ENCODE data around the gene TET3.

The TET3 gene

DNA sequence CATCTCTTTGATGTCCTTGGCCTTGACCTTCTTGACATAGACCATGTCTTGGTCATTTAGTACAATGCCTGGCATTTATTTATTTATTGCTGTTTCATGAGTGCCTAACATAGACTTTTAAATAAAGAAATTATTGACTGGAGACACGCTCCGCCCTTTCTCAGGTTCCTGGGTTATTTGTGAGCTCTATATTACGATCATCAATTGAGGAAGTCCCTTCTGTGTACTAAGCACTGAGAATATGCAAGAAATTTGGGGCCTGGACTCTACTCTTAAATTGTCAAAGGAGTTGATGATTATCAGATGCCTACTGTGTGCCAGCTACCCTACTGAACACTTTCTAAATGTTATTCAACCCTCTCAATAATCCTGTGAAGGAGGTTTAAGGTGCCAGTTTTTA lies 19.7 kb upstream of the TET3 start:
- DNase-seq: no peak

DNA sequence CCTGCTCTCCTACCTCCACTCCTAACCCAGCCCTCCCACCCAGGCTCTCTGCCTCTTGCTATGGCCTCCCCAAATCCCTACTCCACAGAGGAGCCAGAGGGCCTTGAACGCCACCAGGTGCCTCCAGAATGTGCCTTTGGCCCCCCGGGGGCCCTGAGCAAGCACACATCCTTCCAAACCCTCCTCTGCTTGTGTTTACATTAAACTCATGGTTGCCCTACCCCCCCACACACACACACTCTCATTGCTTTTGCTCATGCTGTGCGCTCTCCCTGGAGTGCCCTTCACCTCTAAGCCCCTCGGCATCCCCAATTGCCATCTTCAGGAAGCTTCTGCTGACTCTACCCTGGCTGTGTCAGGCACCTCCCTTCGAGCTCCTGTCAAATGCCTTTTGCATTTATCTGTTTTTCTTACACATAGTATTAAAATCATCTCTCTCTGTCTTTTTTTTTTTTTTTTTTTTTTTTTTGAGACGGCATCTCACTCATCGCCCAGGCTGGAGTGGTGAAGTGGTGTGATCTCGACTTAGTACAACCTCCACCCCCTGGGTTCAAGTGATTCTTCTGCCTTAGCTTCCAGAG lies 16.3 kb upstream of the TET3 start:
- no peak for DNase-seq

DNA sequence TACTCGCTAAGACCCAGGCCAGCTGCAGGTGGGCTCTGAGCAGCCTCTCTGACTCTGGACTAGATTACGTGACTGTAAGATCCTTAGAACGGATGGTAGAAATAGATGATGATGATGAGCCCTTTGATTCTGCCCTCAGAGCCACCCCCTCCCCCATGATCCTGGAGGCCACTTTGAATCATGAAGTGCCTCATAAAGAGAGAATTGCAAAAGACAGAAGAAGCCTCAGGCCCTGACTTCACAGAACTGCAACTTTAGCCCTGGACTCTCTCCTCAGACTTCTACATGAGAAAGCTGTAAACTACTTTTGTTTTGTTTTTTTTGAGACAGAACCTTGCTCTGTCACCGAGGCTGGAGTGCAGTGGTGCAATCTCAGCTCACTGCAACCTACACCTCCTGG lies 15.4 kb upstream of the TET3 start:
- no peak for DNase-seq

DNA sequence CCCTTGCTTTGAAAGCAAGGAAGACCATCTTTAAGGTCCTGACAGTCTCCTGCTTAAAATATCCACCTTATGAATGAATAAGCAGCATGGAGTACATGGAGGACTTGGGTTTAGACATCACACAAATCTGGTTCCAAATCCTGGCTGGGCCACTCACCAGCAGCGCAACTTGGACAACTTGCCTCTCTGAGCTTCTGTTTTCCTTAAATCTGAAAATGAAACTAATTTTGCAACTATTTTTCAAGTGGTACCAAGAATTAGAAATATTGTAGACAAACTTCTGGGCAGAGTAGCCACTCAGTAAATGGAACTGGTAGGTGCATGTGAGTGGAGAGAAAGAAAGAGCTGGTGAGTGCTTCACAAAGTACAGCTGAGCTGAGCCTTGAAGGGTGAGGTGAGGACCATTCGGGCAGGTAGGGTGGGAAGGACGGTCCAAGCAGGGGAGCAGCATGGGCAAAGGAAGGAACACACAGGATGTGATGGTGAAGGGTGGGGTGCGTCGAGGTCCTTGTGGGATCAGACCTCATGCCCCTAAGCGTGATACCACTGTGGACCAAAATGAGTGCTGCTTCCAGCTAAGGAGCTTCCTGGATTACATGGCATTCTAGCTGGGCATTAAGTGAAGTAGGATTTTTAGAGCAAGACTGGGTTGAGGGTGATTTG lies 14.4 kb upstream of the TET3 start:
- DNase-seq: no peak

DNA sequence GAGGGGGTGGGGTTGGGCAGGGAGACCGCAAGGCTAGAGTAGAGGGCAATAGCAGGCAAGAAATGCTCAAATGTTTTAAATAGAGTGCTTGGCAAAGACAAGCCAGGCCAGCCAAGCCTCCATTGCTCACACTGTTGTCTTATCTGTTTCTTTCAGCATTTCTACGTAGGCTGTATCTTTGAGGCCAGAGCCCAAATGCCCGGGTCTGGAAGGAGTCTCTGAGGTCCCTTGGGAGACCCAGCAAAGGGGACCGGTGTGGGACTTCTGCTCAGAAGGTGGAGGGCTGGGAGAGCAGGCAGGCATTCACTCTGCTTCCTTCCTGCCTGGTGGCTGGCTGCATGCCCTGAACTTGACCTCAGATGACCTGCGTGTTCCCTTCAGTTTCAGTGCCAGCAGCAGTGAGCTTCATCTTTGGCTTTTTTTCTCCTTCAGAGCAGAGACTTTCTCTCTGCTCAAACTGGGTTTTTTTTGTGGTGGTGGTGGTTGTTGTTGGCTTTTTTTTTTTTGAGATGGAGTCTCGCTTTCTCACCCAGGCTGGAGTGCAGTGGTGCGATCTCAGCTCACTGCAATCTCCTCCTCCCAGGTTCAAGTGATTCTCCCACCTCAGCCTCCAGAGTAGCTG lies 13.7 kb upstream of the TET3 start:
- DNase-seq: no peak

DNA sequence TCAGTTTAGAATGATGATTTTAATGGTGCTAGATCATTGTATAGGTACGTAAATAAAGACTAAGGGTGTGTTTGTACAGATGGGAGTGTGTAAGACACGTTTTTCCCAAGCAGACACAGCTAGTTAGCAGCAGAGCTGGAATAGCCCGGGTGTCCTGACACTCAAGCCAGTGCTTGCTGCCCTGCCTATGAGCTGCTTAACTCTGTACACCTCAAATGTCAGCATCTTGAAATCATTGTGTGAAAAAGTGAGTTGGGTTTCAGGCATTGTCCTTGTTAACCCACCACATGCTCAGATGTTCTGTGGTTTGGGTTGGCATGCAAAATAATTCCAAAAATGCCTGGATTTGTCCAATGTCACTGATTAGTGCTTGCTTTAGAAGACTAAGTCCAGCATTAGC lies 13.0 kb upstream of the TET3 start:
- no peak for DNase-seq

DNA sequence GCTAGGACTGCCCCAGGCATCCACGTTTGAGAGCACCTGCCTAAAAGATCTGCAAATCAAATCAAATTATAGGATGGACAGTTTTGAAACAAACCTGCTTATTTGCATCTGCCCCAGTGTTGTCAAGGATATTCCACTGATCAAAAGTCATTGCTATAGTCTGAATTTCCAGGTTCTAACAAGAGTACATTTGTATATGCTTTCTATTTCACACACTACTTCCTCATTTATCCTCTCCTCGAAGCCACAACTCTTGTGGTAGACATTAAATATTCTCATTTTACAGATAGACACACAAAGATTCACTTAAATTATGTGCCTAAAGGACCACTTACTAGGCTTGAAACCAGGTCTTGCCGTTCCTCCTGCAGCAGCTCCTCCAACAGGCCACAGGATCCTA lies 11.9 kb upstream of the TET3 start:
- DNase-seq: no peak

DNA sequence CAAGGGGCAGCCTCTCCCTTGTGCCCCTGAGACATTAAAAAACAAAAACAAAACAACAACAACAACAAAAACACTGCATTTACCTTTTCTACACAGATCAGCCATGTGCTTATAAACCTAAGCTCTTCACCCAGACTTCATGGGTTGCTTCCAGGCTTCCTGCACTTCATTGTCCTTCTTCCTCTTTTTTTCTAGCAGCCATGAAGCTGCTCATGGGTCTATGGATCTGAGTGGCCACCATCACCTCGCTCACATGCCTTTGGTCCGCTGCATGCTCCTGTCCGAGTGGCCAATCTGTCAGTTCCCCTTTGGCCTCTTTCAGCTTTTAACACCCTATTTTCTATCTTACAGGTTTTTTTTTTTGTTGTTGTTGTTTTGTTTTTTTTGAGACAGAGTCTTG lies 9.0 kb upstream of the TET3 start:
- DNase-seq: no peak

DNA sequence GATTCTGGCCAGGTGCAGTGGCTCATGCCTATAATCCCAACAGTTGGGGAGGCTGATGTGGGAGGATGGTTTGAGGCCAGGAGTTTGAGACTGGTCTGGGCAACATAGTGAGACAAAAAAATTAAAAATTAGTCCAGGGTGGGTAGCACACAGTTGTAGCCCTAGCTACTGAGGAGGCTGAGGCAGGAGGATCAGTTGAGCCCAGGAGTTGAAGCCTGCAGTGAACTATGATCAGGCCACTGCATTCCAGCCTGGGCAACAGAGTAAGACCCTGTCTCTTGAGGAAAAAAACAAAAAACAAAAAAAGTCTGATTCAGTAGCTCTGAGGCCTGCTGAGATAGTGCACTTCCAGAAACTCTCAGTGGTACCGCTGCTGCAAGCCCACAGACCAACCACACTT lies 7.9 kb upstream of the TET3 start:
- no peak for DNase-seq

DNA sequence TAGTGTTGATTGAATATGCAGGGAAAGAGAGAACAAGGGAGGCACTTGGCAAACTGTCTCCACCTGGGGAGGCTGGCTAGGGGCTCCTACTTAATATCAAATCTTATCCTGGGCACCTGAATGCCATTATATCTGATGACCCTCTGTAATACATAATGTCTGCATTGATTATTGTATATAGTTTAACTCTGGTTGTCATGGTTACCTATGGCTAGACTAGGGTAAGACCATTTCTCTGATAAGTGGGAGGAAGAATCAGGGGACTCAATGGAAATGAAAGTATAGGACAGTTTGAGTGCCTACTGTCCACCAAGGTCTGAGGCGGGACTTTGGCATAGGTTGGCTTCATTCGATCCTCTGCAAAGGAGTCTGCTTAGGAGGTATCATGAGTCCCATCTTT lies 7.2 kb upstream of the TET3 start:
- DNase-seq: no peak

DNA sequence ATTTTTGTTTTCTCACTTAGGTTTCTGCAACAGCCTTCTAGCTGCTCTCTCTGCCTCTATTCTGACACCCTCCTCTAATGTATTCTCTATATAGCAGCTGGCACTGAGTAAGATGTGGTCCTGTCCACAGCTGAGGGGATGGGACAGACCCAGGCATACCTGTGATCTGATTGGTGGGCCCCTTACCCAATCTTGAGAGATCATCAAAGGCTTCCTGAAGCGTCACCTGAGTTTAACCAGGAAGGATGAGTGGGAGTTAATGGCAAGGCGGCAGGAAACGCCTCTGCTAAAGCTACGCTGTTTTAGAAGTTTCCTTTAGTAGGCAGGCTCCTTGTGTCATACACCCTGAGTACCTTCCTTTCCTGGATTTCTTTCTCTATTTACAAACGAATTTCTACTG lies 5.7 kb upstream of the TET3 start:
- DNase-seq: no peak

DNA sequence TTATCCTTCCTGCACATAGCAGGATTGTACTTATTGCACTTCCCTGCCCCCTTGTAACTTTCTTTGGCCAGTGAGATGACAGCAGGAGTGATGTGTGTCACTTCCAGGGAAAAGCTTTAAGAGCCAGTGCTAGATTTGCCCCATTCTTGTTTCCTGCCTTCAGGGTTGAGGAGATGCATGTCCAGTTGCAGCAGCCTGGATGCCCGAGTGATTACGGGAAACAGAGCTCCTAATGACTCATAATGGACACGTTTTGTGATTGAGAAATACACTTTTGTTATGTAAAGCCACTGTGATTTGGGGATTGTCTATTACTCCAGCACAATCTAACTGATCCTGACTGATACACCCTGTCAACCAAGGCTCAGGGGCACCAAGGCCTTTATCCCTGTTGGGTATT lies 5.0 kb upstream of the TET3 start:
- no peak for DNase-seq

DNA sequence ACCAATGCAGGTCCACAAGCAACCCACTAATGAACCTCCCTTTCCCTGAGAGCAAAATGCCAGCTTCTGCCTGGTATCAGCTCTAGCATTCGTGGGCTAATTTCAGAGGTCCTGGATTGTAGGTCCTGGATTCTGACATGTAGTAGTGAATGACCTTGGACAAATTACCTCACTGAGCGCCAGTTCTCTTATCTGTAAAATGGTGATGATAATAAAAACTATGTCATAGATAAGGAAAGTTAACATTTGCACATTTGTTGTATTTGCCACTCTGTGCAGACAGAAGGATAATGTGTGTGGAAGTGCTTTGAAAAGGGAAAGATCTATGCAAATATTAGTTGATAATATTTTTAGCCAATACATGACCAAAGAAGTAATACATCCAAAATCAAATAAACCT lies 4.1 kb upstream of the TET3 start:
- no peak for DNase-seq

DNA sequence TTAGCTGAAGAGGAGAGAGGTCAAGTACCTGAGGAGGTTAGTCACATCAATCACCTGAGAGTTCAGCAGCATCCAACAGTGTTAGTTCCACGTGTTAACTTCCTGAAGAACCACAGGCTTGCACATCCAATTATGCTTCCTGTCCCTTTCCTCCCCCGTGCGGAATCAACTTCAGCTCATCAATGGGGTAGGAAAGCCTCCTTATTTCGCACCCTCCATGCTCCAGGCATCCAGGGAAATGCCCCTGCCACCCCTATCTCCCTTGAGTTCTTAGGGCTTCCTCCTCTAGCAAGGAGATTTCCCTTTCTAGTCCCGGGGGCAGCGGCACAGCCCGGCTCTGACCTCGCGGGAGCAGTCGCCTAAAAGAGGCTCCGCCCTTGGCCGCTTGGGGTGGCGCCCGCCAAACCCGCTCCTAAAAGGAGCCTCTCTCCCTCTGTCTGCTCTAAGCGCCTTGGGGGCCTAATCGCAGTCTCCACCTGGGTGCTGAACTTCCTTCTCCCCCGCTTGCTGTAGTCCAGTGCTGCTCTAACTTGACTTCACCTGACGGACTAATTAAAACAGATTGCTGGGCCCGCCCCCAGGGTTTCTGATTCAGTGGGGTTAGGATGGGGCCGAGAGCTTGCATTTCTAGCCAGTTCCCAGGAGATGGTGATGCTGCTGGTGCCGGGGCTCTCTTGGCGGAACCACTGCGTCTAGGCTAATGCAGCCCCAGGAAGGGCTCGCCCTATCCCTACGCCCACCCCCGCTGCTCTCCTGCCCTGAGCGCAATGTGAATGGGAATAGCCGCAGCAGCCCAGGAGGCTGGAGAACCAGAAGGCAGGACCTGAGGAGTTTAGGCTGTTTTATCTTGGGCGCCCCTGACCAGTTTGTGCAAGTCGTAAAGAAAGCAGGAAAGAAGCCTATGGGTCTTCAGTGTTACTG lies 3.4 kb upstream of the TET3 start:
- DNase-seq: no peak

DNA sequence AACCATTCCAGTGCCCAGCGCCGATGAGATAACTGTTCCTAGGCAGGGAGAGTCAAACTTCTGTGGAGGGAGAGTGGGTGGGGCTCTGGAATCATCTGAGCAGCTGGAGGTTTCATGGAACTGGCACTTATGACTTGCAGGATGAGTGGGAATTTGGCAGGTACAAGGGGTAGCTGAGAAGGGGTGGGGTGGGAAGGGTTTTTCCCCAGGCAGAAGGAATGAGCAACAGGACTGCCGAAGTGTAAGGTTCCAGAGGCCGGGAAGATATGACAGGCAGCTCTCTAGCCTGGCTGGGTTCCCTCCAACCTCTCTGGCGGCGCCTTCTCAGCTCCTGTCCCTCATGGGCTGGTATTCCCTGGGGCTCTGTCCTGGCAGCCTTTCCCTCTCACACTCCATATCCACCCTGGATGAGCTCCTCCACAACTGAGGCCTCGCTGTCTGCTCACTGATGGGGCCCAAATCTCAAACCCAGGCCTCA lies 2.5 kb upstream of the TET3 start:
- no peak for DNase-seq

DNA sequence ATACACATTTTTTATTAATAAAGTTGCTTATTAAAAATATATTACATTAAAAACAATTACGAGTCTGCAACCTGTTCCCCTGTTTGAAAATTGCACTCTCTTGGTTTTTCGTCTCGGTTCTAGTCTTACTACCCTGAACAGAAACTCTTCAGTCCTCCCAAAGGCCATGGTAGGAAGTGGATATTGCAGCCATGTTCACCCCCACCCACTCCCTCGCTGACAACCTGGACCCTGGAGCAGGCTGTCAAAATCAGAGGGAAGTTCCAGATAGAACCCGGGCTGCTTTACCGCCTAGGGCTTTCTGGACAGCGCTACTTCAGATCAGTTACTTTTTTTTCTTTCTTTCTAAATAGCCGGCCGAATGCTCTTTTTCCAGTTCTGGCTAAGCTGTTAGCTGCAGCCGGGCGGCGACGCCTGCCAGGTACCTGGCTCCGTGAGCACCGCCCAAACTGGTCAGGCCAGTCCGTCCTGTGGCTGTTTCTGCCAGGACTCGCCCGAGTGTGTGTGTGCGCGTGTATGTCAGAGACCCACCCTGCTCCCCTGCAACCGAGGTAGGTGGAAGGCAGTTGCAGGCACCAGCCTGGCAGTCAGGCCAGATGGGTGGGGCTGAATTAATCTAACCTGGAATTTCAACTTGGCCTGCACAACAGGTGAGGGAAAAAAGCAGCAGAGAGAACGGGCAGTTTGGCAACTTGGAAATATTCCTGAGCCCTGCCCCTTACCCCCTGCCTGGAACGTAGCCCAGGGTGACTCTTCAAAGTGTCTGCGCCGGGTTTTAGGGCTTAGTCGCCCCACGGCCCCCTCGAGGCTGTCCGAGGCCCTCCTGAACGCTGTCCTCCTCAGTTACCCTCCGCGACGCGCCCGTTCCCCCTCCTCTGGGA lies 1.1 kb upstream of the TET3 start:
- no peak for DNase-seq

DNA sequence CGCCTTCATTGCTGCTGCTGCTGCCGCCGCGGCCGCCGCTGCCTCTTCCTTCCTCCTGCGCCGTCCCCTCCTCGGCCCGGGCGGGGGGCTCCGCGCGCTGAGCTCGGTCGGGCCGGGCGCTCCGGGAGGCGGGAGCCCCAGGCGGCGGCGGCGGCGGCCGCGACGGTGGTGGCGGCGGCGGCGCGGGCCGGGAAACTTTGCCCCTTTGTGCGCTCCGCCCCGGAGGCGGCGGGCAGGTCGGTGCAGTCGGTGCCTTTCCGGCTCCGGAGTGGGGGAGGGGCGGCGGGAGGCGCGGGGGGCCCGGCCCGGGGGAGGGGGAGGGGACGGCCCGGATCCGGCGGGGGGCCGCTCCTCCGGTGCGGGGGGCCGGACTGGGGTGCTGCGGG lies 205 bp downstream of the TET3 start:
- no peak for DNase-seq

DNA sequence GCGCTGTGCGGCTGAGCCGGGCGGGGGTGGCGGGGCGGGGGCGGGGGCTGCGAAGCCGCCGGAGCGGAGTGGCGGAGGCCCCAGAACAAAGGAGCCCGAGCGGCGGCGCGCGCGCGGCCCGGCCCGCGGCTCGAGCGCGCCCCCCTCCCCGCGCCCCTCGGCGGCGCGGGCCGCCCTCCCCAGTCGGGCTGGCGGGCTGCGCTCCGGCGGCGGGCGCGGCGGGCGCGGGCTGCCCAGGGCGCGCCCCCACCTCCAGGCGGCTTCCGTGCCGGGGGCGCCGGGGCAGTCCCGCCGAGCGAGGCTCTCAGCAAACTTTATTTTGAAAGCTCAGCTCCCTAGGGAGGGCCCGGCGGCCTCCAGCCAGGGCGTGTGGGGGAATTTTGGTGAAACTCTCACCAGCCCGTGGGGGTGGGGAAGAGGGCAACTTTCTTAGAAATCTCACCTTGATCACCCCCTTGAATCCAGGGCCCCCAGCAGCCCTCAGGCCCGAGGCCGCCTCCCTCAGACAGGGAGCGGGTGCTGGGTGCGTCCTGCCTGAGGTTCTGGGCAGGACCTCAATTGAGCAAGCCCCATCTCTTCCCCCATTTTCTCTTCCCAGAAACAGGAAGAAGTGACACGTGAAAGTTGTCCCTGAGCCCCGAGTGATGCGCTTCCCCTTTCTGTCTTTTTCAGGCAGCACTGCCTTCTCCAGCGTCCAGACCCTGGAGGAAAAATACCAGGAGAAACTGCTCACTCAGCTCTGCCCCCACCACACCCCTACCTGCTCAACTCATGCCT lies 786 bp downstream of the TET3 start:
- DNase-seq: no peak

DNA sequence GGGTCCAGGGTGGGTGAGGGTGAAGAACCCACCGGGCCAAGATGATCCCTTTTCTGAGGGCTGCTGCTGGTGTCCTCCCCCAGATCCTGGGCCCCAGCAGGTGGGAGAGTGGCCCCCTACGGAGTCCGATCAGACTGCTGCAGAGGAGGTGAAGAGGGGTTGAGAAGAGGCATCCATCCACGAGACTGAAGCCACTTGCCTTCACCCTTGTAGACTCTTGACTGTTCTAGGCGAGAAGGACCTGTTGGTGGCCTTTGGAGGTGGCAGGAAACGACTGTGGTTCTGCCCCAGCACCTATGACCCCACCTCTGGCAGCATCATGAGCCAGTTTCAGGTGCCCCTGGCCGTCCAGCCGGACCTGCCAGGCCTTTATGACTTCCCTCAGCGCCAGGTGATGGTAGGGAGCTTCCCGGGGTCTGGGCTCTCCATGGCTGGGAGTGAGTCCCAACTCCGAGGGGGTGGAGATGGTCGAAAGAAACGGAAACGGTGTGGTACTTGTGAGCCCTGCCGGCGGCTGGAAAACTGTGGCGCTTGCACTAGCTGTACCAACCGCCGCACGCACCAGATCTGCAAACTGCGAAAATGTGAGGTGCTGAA lies 1.5 kb downstream of the TET3 start:
- DNase-seq: no peak

DNA sequence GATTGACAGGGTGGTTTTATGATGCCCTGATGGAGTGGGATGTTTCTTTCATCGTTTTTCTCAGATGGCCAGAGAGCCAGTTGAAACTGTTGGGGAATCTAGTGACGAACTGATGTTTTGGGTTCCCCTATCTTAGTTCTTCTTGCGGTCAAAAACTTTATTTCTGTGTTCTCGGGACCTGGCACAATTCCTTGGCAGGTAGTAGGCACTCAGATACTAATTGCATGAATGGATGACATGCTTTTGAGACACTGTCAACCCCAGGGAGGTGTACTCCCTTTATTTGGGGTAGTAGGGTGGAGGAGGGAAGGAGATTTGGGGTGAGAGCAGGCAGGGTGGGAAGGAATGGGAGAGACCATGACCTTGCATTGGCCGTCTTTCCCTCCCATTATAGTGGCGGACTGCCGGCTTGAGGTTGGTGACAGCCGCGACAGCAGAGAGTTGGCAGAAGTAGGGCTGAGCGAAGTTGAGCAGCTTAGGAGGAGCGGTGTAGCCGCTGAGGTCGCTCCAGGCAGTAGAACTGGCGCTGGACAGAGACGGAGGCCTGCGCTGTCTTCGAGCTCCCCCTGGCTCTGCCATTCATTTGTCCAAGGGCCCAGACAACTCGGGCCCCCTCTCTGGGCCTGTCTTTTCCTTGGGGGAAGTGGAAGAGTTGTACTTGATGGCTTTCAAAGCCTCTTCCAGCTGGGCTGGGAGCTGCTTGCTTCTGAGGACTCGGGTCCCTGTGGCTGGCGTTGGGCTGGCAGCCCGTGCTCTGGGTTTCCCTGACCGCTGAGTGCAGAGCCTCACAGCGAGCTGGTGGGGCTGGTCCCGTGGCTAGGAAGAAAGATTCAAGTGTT lies 2.6 kb downstream of the TET3 start:
- DNase-seq: no peak
